ENCODE results near the gene TMEM169. TPM values are rescaled to one million over a fixed set of nuclear protein-coding genes. Genes with fewer than 3 reads are reported as not detected.
A peak's percentile ranks its signal among the peaks of the same experiment; 100 is the strongest.

Gene TMEM169
- total and polyA plus RNA-seq, 2 of the 4 experiments (the other 2 are of a cell fraction) = 0.15 to 0.54 TPM

GRCh38 chr2:216059233-216059834, 22.4 kb upstream of the TMEM169 start:
- TF ChIP-seq RAD21 (IDR thresholded peaks at IDR 0.05; ENCODE audit: low read length) (no peak), ELK1 (IDR thresholded peaks at IDR 0.05; ENCODE audit: borderline replicate concordance, low read depth, low read length) (no peak), RFX5 (IDR thresholded peaks at IDR 0.05; ENCODE audit: low read depth, low read length) (no peak), POLR2A (IDR thresholded peaks at IDR 0.05; ENCODE audit: low read depth, low read length) (no peak), FOS (IDR thresholded peaks at IDR 0.05; ENCODE audit: low read depth, low read length) (no peak), CTCF (conservative IDR thresholded peaks at IDR 0.05; ENCODE audit: low read depth, low read length) (0 out of 2 replicates have a peak, but pooled peaks have one; percentile 2), RCOR1 (IDR thresholded peaks at IDR 0.05; ENCODE audit: insufficient replicate concordance, low read length) (no peak), CHD1 (IDR thresholded peaks at IDR 0.05; ENCODE audit: low read depth, low read length) (no peak)
- H3K9ac ChIP-seq (ENCODE audit: low read depth, low read length) = no peak overlapping the region
- H3K4me2 ChIP-seq (ENCODE audit: low read depth, low read length) = no peak overlapping the region
- no peak overlapping the region for H3K4ac ChIP-seq (ENCODE audit: low read depth, low read length)
- H3K4me1 ChIP-seq (ENCODE audit: control insufficient read depth, insufficient read depth, low read length) = peaks cover 2% of the 10 kb centered on the region; the same call in 1 of the 2 replicates
- no peak overlapping the region for H2BK120ac ChIP-seq (ENCODE audit: low read depth, low read length)
- no peak overlapping the region for H4K91ac ChIP-seq (ENCODE audit: insufficient read depth, low read depth, low read length)
- H3K36me3 ChIP-seq (ENCODE audit: control insufficient read depth, insufficient read depth, low read length) = no peaks in the 10 kb centered on the region
- intact Hi-C loops (cut with micrococcal nuclease) = no loop called here
- no peak overlapping the region for H3K23ac ChIP-seq (ENCODE audit: low read depth, low read length)
- no peak for ATAC-seq (ENCODE audit: low read depth)
- H4K5ac ChIP-seq (ENCODE audit: low read depth, low read length) = no peak overlapping the region
- H4K8ac ChIP-seq (ENCODE audit: low read depth in 2 of 2, low read length in 2 of 2) = no peak overlapping the region
- H3K18ac ChIP-seq (ENCODE audit: low read depth, low read length) = no peak overlapping the region
- no peaks in the 10 kb centered on the region; the same call in 1 of the 2 replicates for H3K9me1 ChIP-seq (ENCODE audit: insufficient read depth, low read length)
- no peaks in the 10 kb centered on the region for H3K27me3 ChIP-seq (ENCODE audit: control insufficient read depth, insufficient read depth, low read length)
- H3K9me3 ChIP-seq (ENCODE audit: control insufficient read depth, insufficient read depth, low read length) = no peaks in the 10 kb centered on the region
- no peak overlapping the region for H2BK5ac ChIP-seq (ENCODE audit: low read depth, low read length, poor library complexity, severe bottlenecking)
- no CpG with 5 or more reads among the region's 5 CpGs for WGBS, 2 experiments (ENCODE audit: extremely low coverage in 2 of 2, insufficient read length in 1 of 2)
- H3K56ac ChIP-seq (ENCODE audit: extremely low read depth, insufficient read depth, low read length) = no peak overlapping the region
- in situ Hi-C loops (cut with MboI; ENCODE audit: low sequenced_read_pairs) = no loop called here
- H3K4me3 ChIP-seq (ENCODE audit: insufficient read depth, low read depth, low read length) = no peak overlapping the region
- H2BK20ac ChIP-seq (ENCODE audit: low read depth, low read length) = no peak overlapping the region
- no peak for DNase-seq
- H2AK9ac ChIP-seq (replicated peaks; ENCODE audit: low read depth, low read length, poor library complexity) = no peak overlapping the region
- no peak overlapping the region for H3K14ac ChIP-seq (replicated peaks; ENCODE audit: low read depth, low read length)
- ChIA-PET POLR2A (ENCODE audit: unreplicated experiment) (no interaction called here), CTCF (no interaction called here)
- no peak overlapping the region for H3K27ac ChIP-seq (ENCODE audit: insufficient read depth, low read length)
- no peak overlapping the region for H2AK5ac ChIP-seq (ENCODE audit: low read depth, low read length)
- H4K20me1 ChIP-seq (ENCODE audit: insufficient read depth, low read length) = no peaks in the 10 kb centered on the region
- H2BK15ac ChIP-seq (ENCODE audit: low read depth, low read length) = no peak overlapping the region
- H2AFZ ChIP-seq (replicated peaks; ENCODE audit: low read length, poor library complexity) = no peak overlapping the region
- H3K79me1 ChIP-seq (ENCODE audit: low read depth in 1 of 2, low read length in 2 of 2) = no peaks in the 10 kb centered on the region
- dilution Hi-C loops (cut with HindIII; ENCODE audit: low sequenced_read_pairs, unreplicated experiment) = no loop called here
- BruUV-seq (replicated peaks) = no TSS peak
